Uterus (tissue), 4 donors: ENCODE results near the gene NR3C2. TPM values are rescaled to one million over a fixed set of nuclear protein-coding genes. Genes with fewer than 3 reads are reported as not detected.

Experiments
- DNase-seq, 2 donors: peaks; one replicate each; pipeline ENCODE4 v3.0.0-alpha.2; 2019 to 2020
- H3K27ac ChIP-seq, 2 donors: fragments of 200-600 bp; sonication (generic); 1 replicate in 1 of 2; 2 replicates in 1 of 2; pipeline ENCODE4 v1.5.1; 2016 to 2018
- H3K27me3 ChIP-seq, 2 donors: fragments of 200-600 bp; sonication (generic); one replicate each; pipeline ENCODE4 v1.5.1; 2018 to 2019; ENCODE audit warnings: control low read depth in 1 of 2
- H3K36me3 ChIP-seq, 2 donors: fragments of 200-600 bp; sonication (generic); one replicate each; pipeline ENCODE4 v1.5.1; 2019; ENCODE audit warnings: control low read depth in 1 of 2
- H3K4me1 ChIP-seq, 2 donors: fragments of 200-600 bp; sonication (generic); one replicate each; pipeline ENCODE4 v1.5.1; 2018 to 2019; ENCODE audit warnings: control low read depth in 1 of 2
- H3K4me3 ChIP-seq, 2 donors: fragments of 200-600 bp; sonication (generic); 1 replicate in 1 of 2; 2 replicates in 1 of 2; pipeline ENCODE4 v1.5.1; 2018 to 2019; ENCODE audit warnings: mild to moderate bottlenecking in 1 of 2
- H3K9me3 ChIP-seq, 2 donors: fragments of 200-600 bp; sonication (generic); one replicate each; pipeline ENCODE4 v1.5.1; 2019; ENCODE audit warnings: control low read depth in 1 of 2
- CTCF ChIP-seq, 4 experiments: fragments of 200-600 bp in 2 of 4; fragments of 450-650 bp in 2 of 4; sonication (generic) in 2 of 4; IDR thresholded peaks; one replicate each; pipeline ENCODE4 v1.5.1; 2016 to 2019; ENCODE audit warnings: antibody characterized with exemption in 4 of 4, mild to moderate bottlenecking in 2 of 4, moderate library complexity in 1 of 4
- POLR2A ChIP-seq, 2 donors: fragments of 450-650 bp; IDR thresholded peaks; one replicate each; pipeline ENCODE4 v1.6.1; 2016; ENCODE audit warnings: antibody characterized with exemption in 2 of 2, mild to moderate bottlenecking in 1 of 2, moderate library complexity in 1 of 2
- intact Hi-C: fragments of 100-400 bp; cut with DNase I; formaldehyde crosslinking; loops from one replicate; pipeline ENCODE4 v1.15.1; 2023; ENCODE audit warnings: low total_unique reads
- total RNA-seq, 4 donors: library from RNA; depleted of rRNA in 3 of 4; stranded (reverse); fragments of >200 nt in 3 of 4; gene quantifications; one replicate each; pipeline versions ENCODE4 v1.1.0 to v1.2.4, GENCODE V29; 2014 to 2023
- donor health status: DM: yes; HTN: yes; CAD: no.

The NR3C2 gene
- total RNA-seq, 4 donors from 2014 or later = 10.0 to 46.7 (median 12.5) TPM

GRCh38 chr4:148065075-148065474 lies 377.1 kb downstream of the NR3C2 start:
- Histone ChIP-seq H3K27ac (no peak overlapping the region), H3K9me3 (no peaks in the 10 kb centered on the region), H3K4me3 (no peak overlapping the region), H3K4me1 (no peaks in the 10 kb centered on the region), H3K36me3 (no peaks in the 10 kb centered on the region), H3K27me3 (no peaks in the 10 kb centered on the region)
- intact Hi-C loops = no loop called here
- TF ChIP-seq POLR2A (IDR thresholded peaks at IDR 0.05) (no peak), CTCF (IDR thresholded peaks at IDR 0.05) (no peak)
- no peak for DNase-seq

- Histone ChIP-seq H3K4me3 (no peak overlapping the region), H3K36me3 (no peaks in the 10 kb centered on the region), H3K9me3 (no peaks in the 10 kb centered on the region), H3K27ac (no peak overlapping the region), H3K4me1 (no peaks in the 10 kb centered on the region), H3K27me3 (no peaks in the 10 kb centered on the region)
- intact Hi-C loops = no loop called here
- no peak for TF ChIP-seq POLR2A (IDR thresholded peaks at IDR 0.05)
- DNase-seq = no peak
These were observed 377.8 kb downstream of the NR3C2 start for GRCh38 chr4:148064451-148064850.

- TF ChIP-seq POLR2A (IDR thresholded peaks at IDR 0.05) = no peak
- TF ChIP-seq CTCF (IDR thresholded peaks at IDR 0.05) = no peak
- Histone ChIP-seq H3K36me3 (no peaks in the 10 kb centered on the region), H3K9me3 (no peaks in the 10 kb centered on the region), H3K4me3 (no peak overlapping the region), H3K27ac (no peak overlapping the region), H3K27me3 (no peaks in the 10 kb centered on the region), H3K4me1 (no peaks in the 10 kb centered on the region)
- DNase-seq = no peak
- intact Hi-C loops = no loop called here
These were observed 379.8 kb downstream of the NR3C2 start for GRCh38 chr4:148062301-148062950.

- H3K27me3 ChIP-seq = no peaks in the 10 kb centered on the region
- TF ChIP-seq POLR2A (IDR thresholded peaks at IDR 0.05) = no peak
- TF ChIP-seq CTCF (IDR thresholded peaks at IDR 0.05) = no peak
- H3K9me3 ChIP-seq = no peaks in the 10 kb centered on the region
- DNase-seq = no peak
- H3K4me3 ChIP-seq = no peak overlapping the region
- intact Hi-C loops = no loop called here
- H3K36me3 ChIP-seq = no peaks in the 10 kb centered on the region
- H3K27ac ChIP-seq = no peak overlapping the region
- H3K4me1 ChIP-seq = no peaks in the 10 kb centered on the region
These were observed 380.4 kb downstream of the NR3C2 start for GRCh38 chr4:148061795-148062194.

- intact Hi-C loops = no loop called here
- TF ChIP-seq CTCF (IDR thresholded peaks at IDR 0.05) = no peak
- no peak for TF ChIP-seq POLR2A (IDR thresholded peaks at IDR 0.05)
- Histone ChIP-seq H3K27ac (no peak overlapping the region), H3K4me1 (no peaks in the 10 kb centered on the region), H3K9me3 (no peaks in the 10 kb centered on the region), H3K4me3 (no peak overlapping the region), H3K27me3 (no peaks in the 10 kb centered on the region), H3K36me3 (no peaks in the 10 kb centered on the region)
- no peak for DNase-seq
These were observed 381.1 kb downstream of the NR3C2 start for GRCh38 chr4:148061141-148061481.
